Keratinocyte (primary cell): ENCODE measurements around the gene IRGC.

Experiments
- CTCF ChIP-seq, 3 experiments: IDR thresholded peaks in 1 of 3; conservative IDR thresholded peaks in 1 of 3; optimal IDR thresholded peaks in 1 of 3; 2 replicates in 2 of 3; 3 replicates in 1 of 3; pipeline versions ENCODE3 to v1.5.1; 2011; ENCODE audit warnings: low read length in 3 of 3, mild to moderate bottlenecking in 3 of 3, moderate library complexity in 2 of 3, control low read depth in 1 of 3, inconsistent platforms in 1 of 3; ENCODE audit not compliant: insufficient read depth in 2 of 3; ENCODE audit errors: extremely low read depth in 1 of 3
- EZH2 ChIP-seq: IDR thresholded peaks from one replicate; pipeline ENCODE4 v1.6.1; 2012; ENCODE audit warnings: inconsistent platforms, mild to moderate bottlenecking, low read length, moderate library complexity

DNA sequence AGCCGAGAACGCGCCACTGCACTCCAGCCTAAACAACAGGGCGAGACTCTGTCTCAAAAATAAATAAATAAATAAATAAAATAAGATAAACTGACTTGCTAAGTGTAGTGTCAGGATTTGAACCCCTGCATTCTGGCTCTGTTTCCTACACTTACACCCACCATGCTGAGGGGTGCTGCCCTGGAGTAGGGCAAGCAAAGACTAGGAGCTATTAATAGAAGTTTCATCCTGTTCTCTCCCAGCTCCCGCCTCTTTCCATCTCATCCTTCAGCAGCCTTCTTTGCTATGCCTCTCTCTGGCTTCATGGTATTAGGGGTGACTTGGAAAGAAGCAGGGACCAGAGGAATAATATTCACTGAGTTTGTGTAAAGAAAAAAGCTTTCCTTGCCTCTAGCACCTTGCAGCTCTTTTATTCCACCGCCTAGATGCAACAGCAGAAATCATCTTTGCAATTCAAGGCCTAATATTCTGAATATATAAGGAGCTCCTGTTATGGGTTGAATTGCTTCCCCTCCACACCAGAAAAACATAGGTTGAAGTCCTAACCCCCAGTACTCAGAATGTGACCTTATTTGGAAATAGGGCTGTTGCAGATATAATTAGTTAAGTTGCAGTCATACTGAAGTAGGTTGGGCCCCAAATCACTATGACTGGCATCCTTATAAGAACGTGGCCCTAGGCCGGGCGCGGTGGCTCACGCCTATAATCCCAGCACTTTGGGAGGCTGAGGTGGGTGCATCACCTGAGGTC is 37.2 kb upstream of the IRGC start:
- no peak for TF ChIP-seq CTCF (optimal IDR thresholded peaks at IDR 0.05 in 1 of 3, IDR thresholded peaks at IDR 0.05 in 1 of 3, conservative IDR thresholded peaks at IDR 0.05 in 1 of 3; ENCODE audit: extremely low read depth in 1 of 3, insufficient read depth in 2 of 3, low read length in 3 of 3)
- TF ChIP-seq EZH2: no peak
